WTC11 (cell line): Measurements from ENCODE around the gene CPHXL. TPM values are rescaled to one million over a fixed set of nuclear protein-coding genes. Genes with fewer than 3 reads are reported as not detected.
A peak's percentile ranks its signal among the peaks of the same experiment; 100 is the strongest.

ENCODE experiments used
- ATAC-seq: fragments of 200-7000 bp; cut with Tn5 transposase; 2 replicates; pipeline ENCODE4 v1.10.0; 2021; ENCODE audit warnings: mild to moderate bottlenecking, moderate library complexity
- CTCF ChIA-PET: fragments of 300-600 bp; sonication (Branson Sonifier 250); formaldehyde crosslinking; loops from one replicate; lab custom pipeline; 2021; ENCODE audit warnings: antibody characterized with exemption; lab: Charles Lee
- POLR2A ChIA-PET: fragments of 350-600 bp; sonication (Branson Sonifier 250); formaldehyde crosslinking; loops from one replicate; lab custom pipeline; 2021; ENCODE audit warnings: antibody characterized with exemption; lab: Charles Lee
- DNase-seq: peaks from one replicate; pipeline ENCODE4 v3.0.0; 2021; ENCODE audit warnings: low spot score
- H3K27ac Mint-ChIP-seq: 2 replicates; pipeline ENCODE4 v1.8.0; 2021; ENCODE audit warnings: mixed read lengths
- H3K27me3 Mint-ChIP-seq: 2 replicates; pipeline ENCODE4 v1.8.0; 2021; ENCODE audit warnings: low read depth, mild to moderate bottlenecking, moderate library complexity, mixed read lengths
- H3K36me3 Mint-ChIP-seq: 2 replicates; pipeline ENCODE4 v1.8.0; 2021; ENCODE audit warnings: mixed read lengths
- H3K4me1 Mint-ChIP-seq: 2 replicates; pipeline ENCODE4 v1.8.0; 2022; ENCODE audit warnings: mixed read lengths
- H3K4me3 Mint-ChIP-seq: 2 replicates; pipeline ENCODE4 v1.8.0; 2021; ENCODE audit warnings: mild to moderate bottlenecking, moderate library complexity, mixed read lengths
- H3K9me3 Mint-ChIP-seq: 2 replicates; pipeline ENCODE4 v1.8.0; 2021; ENCODE audit warnings: mixed read lengths
- CBFB ChIP-seq: sonication (generic); formaldehyde crosslinking; IDR thresholded peaks from 2 replicates; pipeline ENCODE4 v1.8.1; 2022; ENCODE audit warnings: mild to moderate bottlenecking, low read depth, missing genetic modification reagents
- CREB1 ChIP-seq: sonication (generic); formaldehyde crosslinking; IDR thresholded peaks from 2 replicates; pipeline ENCODE4 v1.8.0; 2023; ENCODE audit warnings: mild to moderate bottlenecking, missing genetic modification reagents
- EMX1 ChIP-seq: fragments of 250-450 bp; sonication (Bioruptor Pico); IDR thresholded peaks from 2 replicates; pipeline ENCODE4 v1.8.0; 2021; ENCODE audit warnings: mild to moderate bottlenecking
- ETV6 ChIP-seq: sonication (generic); formaldehyde crosslinking; IDR thresholded peaks from 2 replicates; pipeline ENCODE4 v1.8.1; 2022; ENCODE audit warnings: mild to moderate bottlenecking, missing genetic modification reagents
- FOXJ3 ChIP-seq: sonication (generic); formaldehyde crosslinking; IDR thresholded peaks from 2 replicates; pipeline ENCODE4 v1.9.0; 2021; ENCODE audit warnings: missing genetic modification reagents, mild to moderate bottlenecking, borderline replicate concordance
- FOXK1 ChIP-seq: sonication (generic); formaldehyde crosslinking; IDR thresholded peaks from 2 replicates; pipeline ENCODE4 v1.8.0; 2022; ENCODE audit warnings: mild to moderate bottlenecking, moderate library complexity, missing genetic modification reagents
- FOXP1 ChIP-seq: sonication (generic); formaldehyde crosslinking; IDR thresholded peaks from 2 replicates; pipeline ENCODE4 v1.8.0; 2022; ENCODE audit warnings: missing genetic modification reagents, mild to moderate bottlenecking, moderate library complexity, borderline replicate concordance
- IRF2 ChIP-seq: sonication (generic); formaldehyde crosslinking; IDR thresholded peaks from 2 replicates; pipeline ENCODE4 v1.8.0; 2022; ENCODE audit warnings: low read depth, missing genetic modification reagents, borderline replicate concordance
- KAT7 ChIP-seq: sonication (generic); formaldehyde crosslinking; IDR thresholded peaks from 2 replicates; pipeline ENCODE4 v1.8.1; 2023; ENCODE audit warnings: missing genetic modification reagents, mild to moderate bottlenecking, borderline replicate concordance
- NFYB ChIP-seq: sonication (generic); formaldehyde crosslinking; conservative IDR thresholded peaks from 2 replicates; pipeline ENCODE4 v1.8.0; 2022; ENCODE audit warnings: low read depth, missing genetic modification reagents
- NR2C2 ChIP-seq: sonication (generic); formaldehyde crosslinking; IDR thresholded peaks from 2 replicates; pipeline ENCODE4 v1.8.0; 2022; ENCODE audit warnings: mild to moderate bottlenecking, missing genetic modification reagents
- NR3C1 ChIP-seq: sonication (generic); formaldehyde crosslinking; conservative IDR thresholded peaks from 2 replicates; pipeline ENCODE4 v1.8.1; 2023; ENCODE audit warnings: low read depth, mild to moderate bottlenecking, missing genetic modification reagents
- RORB ChIP-seq: fragments of 250-450 bp; sonication (Bioruptor Pico); IDR thresholded peaks from 2 replicates; pipeline ENCODE4 v1.9.0; 2021; ENCODE audit warnings: mild to moderate bottlenecking
- TEAD1 ChIP-seq: sonication (generic); formaldehyde crosslinking; IDR thresholded peaks from 2 replicates; pipeline ENCODE4 v1.8.0; 2022; ENCODE audit warnings: mild to moderate bottlenecking, missing genetic modification reagents
- TP53 ChIP-seq: sonication (generic); formaldehyde crosslinking; IDR thresholded peaks from 2 replicates; pipeline ENCODE4 v1.8.1; 2023; ENCODE audit warnings: mild to moderate bottlenecking, missing genetic modification reagents
- ZBTB21 ChIP-seq: sonication (generic); formaldehyde crosslinking; IDR thresholded peaks from 2 replicates; pipeline ENCODE4 v1.8.1; 2023; ENCODE audit warnings: mild to moderate bottlenecking, missing genetic modification reagents, borderline replicate concordance
- ZNF232 ChIP-seq: sonication (generic); formaldehyde crosslinking; IDR thresholded peaks from 2 replicates; pipeline ENCODE4 v1.8.0; 2022; ENCODE audit warnings: mild to moderate bottlenecking, missing genetic modification reagents
- ZNF416 ChIP-seq: fragments of 250-450 bp; sonication (Bioruptor Pico); IDR thresholded peaks from 2 replicates; pipeline ENCODE4 v1.9.0; 2021; ENCODE audit warnings: mild to moderate bottlenecking, inconsistent platforms
- total RNA-seq: library from RNA; stranded (reverse); gene quantifications from 3 replicates; pipeline ENCODE4 v1.2.3, GENCODE V29; 2021
- TF ChIP-seq, protein P1 (sequence below): fragments of 200-600 bp; IDR thresholded peaks from 2 replicates; pipeline ENCODE4 v1.8.0; 2022; ENCODE audit warnings: antibody characterized with exemption
- TF ChIP-seq, protein P2 (sequence below): sonication (generic); formaldehyde crosslinking; IDR thresholded peaks from 2 replicates; pipeline ENCODE4 v1.8.0; 2023; ENCODE audit warnings: mild to moderate bottlenecking, missing genetic modification reagents
- TF ChIP-seq, protein P3 (sequence below): fragments of 250-450 bp; sonication (Bioruptor Pico); IDR thresholded peaks from 2 replicates; pipeline ENCODE4 v1.9.0; 2021; ENCODE audit warnings: mild to moderate bottlenecking
- TF ChIP-seq, protein P4 (sequence below): sonication (generic); formaldehyde crosslinking; IDR thresholded peaks from 2 replicates; pipeline ENCODE4 v1.8.0; 2022; ENCODE audit warnings: mild to moderate bottlenecking, missing genetic modification reagents
- TF ChIP-seq, protein P5 (sequence below): sonication (generic); formaldehyde crosslinking; IDR thresholded peaks from 2 replicates; pipeline ENCODE4 v1.8.1; 2023; ENCODE audit warnings: mild to moderate bottlenecking, moderate library complexity, missing genetic modification reagents

The CPHXL gene
- total RNA-seq, 1 experiment from 2014 or later = not detected

DNA sequence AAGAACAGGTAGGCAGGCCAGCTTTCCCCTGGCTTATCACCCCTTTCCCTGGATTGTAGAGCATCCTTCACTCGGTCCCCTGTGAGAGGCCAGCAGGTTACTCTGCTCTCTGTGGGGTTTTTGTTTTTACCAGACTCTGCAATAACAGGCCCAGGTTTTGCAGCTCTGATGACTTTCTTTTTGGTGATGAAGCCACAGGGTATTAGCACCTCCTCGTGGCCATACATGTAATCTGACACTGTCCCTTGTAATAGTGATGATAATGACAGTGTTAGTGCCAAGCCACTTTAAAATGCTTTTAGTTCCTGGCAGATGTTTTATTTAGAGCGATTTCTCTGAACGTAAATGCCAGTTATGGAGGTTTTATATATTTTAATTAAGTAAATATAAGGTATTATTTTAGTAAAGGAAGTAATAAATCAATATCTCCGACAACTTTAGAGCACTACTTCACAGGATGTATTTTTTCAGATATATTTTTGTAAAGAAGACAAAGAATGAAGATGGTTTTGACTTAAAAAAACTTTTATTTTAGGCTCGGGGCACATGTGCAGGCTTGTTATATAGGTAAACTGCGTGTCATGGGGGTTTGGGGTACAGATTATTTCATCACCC, 38.0 kb upstream of the CPHXL start:
- TF ChIP-seq FOXK1 (no peak), KAT7 (CRISPR knock-in tag) (no peak)
- TF ChIP-seq, protein P1, sequence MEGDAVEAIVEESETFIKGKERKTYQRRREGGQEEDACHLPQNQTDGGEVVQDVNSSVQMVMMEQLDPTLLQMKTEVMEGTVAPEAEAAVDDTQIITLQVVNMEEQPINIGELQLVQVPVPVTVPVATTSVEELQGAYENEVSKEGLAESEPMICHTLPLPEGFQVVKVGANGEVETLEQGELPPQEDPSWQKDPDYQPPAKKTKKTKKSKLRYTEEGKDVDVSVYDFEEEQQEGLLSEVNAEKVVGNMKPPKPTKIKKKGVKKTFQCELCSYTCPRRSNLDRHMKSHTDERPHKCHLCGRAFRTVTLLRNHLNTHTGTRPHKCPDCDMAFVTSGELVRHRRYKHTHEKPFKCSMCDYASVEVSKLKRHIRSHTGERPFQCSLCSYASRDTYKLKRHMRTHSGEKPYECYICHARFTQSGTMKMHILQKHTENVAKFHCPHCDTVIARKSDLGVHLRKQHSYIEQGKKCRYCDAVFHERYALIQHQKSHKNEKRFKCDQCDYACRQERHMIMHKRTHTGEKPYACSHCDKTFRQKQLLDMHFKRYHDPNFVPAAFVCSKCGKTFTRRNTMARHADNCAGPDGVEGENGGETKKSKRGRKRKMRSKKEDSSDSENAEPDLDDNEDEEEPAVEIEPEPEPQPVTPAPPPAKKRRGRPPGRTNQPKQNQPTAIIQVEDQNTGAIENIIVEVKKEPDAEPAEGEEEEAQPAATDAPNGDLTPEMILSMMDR = peak; percentile 47; the same call in 1 of the 2 replicates
- TF ChIP-seq, protein P2, sequence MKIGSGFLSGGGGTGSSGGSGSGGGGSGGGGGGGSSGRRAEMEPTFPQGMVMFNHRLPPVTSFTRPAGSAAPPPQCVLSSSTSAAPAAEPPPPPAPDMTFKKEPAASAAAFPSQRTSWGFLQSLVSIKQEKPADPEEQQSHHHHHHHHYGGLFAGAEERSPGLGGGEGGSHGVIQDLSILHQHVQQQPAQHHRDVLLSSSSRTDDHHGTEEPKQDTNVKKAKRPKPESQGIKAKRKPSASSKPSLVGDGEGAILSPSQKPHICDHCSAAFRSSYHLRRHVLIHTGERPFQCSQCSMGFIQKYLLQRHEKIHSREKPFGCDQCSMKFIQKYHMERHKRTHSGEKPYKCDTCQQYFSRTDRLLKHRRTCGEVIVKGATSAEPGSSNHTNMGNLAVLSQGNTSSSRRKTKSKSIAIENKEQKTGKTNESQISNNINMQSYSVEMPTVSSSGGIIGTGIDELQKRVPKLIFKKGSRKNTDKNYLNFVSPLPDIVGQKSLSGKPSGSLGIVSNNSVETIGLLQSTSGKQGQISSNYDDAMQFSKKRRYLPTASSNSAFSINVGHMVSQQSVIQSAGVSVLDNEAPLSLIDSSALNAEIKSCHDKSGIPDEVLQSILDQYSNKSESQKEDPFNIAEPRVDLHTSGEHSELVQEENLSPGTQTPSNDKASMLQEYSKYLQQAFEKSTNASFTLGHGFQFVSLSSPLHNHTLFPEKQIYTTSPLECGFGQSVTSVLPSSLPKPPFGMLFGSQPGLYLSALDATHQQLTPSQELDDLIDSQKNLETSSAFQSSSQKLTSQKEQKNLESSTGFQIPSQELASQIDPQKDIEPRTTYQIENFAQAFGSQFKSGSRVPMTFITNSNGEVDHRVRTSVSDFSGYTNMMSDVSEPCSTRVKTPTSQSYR (CRISPR knock-in tag) = no peak

DNA sequence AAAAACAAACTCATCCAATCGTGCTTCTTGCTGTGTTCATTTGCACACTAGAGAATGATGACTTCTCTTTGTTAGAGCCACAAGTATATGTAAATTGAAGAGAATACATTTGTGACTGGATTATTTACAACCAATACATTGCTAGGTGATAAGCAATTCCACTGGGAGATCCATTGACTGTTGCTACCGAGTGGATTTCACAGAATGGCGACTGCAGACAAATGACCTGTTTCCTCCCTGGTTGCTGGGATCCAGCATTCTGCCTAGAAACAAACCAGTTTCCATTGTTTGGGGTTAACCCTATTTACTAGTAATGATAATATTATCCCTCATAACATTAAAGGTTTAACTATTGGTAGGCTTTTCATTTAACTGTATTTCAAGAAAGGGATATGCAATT, 36.9 kb upstream of the CPHXL start:
- Mint-ChIP-seq H3K27me3 (peaks cover 3% of the 10 kb centered on the region), H3K4me1 (no peaks in the 10 kb centered on the region), H3K36me3 (no peaks in the 10 kb centered on the region), H3K9me3 (peaks cover 16% of the 10 kb centered on the region)
- no peak for DNase-seq
- POLR2A ChIA-PET = no interaction called here
- TF ChIP-seq, protein P3, sequence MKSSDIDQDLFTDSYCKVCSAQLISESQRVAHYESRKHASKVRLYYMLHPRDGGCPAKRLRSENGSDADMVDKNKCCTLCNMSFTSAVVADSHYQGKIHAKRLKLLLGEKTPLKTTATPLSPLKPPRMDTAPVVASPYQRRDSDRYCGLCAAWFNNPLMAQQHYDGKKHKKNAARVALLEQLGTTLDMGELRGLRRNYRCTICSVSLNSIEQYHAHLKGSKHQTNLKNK = no peak
- TF ChIP-seq ETV6 (CRISPR knock-in tag) (no peak), FOXJ3 (CRISPR knock-in tag) (no peak), ZNF232 (CRISPR knock-in tag) (no peak), NR2C2 (CRISPR knock-in tag) (no peak), EMX1 (no peak), CBFB (CRISPR knock-in tag) (no peak), CREB1 (CRISPR knock-in tag) (no peak), RORB (CRISPR knock-in tag) (no peak)
- TF ChIP-seq, protein P4, sequence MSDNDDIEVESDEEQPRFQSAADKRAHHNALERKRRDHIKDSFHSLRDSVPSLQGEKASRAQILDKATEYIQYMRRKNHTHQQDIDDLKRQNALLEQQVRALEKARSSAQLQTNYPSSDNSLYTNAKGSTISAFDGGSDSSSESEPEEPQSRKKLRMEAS = no peak
- TF ChIP-seq, protein P5, sequence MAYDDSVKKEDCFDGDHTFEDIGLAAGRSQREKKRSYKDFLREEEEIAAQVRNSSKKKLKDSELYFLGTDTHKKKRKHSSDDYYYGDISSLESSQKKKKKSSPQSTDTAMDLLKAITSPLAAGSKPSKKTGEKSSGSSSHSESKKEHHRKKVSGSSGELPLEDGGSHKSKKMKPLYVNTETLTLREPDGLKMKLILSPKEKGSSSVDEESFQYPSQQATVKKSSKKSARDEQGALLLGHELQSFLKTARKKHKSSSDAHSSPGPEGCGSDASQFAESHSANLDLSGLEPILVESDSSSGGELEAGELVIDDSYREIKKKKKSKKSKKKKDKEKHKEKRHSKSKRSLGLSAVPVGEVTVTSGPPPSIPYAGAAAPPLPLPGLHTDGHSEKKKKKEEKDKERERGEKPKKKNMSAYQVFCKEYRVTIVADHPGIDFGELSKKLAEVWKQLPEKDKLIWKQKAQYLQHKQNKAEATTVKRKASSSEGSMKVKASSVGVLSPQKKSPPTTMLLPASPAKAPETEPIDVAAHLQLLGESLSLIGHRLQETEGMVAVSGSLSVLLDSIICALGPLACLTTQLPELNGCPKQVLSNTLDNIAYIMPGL (CRISPR knock-in tag) = no peak
- TF ChIP-seq, all 79 proteins: peak for 0
- Mint-ChIP-seq H3K27ac (no peak overlapping the region), H3K4me3 (no peak overlapping the region)
- CTCF ChIA-PET = interaction anchor here (0.6 kb wide), 1 partner anchor 31 kb away, joined by 3 read pairs; no protein-coding TSS in a partner anchor
- no peak for ATAC-seq

More for the DNA sequence above, 38.0 kb upstream of the CPHXL start:
- ATAC-seq = peak; percentile 96
- ChIA-PET CTCF (interaction anchor here (0.8 to 1.4 kb wide), 6 partner anchors 69 to 243 kb away, joined by 3 to 9 read pairs (median 6); partner anchors contain the start of genes ADAT1, KARS1 and TERF2IP), POLR2A (interaction anchor here (0.6 kb wide), 1 partner anchor 104 kb away, joined by 4 read pairs; no protein-coding TSS in a partner anchor)
- Mint-ChIP-seq H3K36me3 (0 out of 2 replicates have a peak, but pooled peaks cover 3% of the 10 kb centered on the region), H3K4me3 (no peak overlapping the region), H3K27me3 (no peaks in the 10 kb centered on the region; the same call in 1 of the 2 replicates), H3K4me1 (no peaks in the 10 kb centered on the region), H3K9me3 (peaks cover 20% of the 10 kb centered on the region), H3K27ac (no peak overlapping the region)
- DNase-seq = peak; percentile 49

DNA sequence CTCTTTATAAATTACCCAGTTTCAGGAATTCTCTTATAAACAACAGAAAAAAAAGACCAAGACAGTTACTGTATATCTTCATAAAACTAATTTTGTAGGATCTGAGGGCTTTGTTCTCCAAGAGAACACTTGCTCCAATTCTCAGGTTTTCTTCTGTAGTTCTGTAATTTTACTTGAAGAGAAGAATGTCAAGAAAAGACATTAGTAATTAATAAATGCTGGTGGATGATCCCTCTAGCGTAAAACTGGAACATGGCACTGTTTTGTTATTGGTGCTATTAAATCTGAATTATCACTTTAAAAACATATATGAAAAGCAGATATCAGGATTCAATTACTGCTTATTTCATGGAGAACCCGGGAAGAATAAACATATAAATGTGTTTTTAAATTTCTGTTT, 36.5 kb upstream of the CPHXL start:
- POLR2A ChIA-PET = no interaction called here
- no peak for TF ChIP-seq FOXP1
- TF ChIP-seq ZBTB21 (CRISPR knock-in tag) = no peak
- TF ChIP-seq IRF2 (CRISPR knock-in tag) = no peak
- TF ChIP-seq ZNF416 (CRISPR knock-in tag) = no peak
- no peak for TF ChIP-seq TP53 (CRISPR knock-in tag)
- no peak for TF ChIP-seq TEAD1
- TF ChIP-seq, protein P3 = no peak
- TF ChIP-seq NR3C1 (CRISPR knock-in tag) = no peak
- no peak for TF ChIP-seq NFYB (CRISPR knock-in tag)

More for the DNA sequence above, 36.5 kb upstream of the CPHXL start:
- Mint-ChIP-seq H3K9me3 (peaks cover 14% of the 10 kb centered on the region), H3K4me3 (no peak overlapping the region), H3K27me3 (peaks cover 3% of the 10 kb centered on the region), H3K27ac (no peak overlapping the region), H3K4me1 (no peaks in the 10 kb centered on the region), H3K36me3 (no peaks in the 10 kb centered on the region)
- ATAC-seq (no peak), DNase-seq (no peak)
- CTCF ChIA-PET = interaction anchor here (0.6 kb wide), 1 partner anchor 31 kb away, joined by 3 read pairs; no protein-coding TSS in a partner anchor
